Islet of Langerhans (tissue), 1 donor: ENCODE results near the gene LARGE1.

ENCODE experiments used
- FAIRE-seq: peaks from one replicate; lab custom pipeline; 2011; peaks lifted over from hg19 to GRCh38; lab: Jason Lieb, UNC

The LARGE1 gene

GRCh38 chr22:33519974-33520903 lies 400.0 kb downstream of the LARGE1 start:
- no peak for FAIRE-seq

- peak; percentile 73 for FAIRE-seq
Measured at GRCh38 chr22:33519071-33519973, 401.0 kb downstream of the LARGE1 start.

DNA sequence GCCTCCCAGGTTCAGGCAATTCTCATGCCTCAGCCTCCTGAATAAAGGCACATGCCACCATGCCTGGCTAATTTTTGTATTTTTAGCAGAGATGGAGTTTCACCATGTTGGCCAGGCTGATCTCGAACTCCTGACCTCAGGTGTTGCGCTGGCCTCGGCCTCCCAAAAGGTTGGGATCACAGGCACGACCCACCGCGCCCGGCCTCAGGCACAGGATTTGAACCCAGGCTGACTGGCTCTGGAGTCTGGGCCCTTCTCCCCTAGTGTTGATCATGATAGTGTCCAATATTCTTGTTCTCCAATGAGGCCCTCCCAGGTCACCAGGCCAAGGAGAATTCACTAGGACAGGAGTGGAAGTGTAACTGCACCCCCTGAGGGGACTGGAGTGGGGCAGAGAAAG lies 401.9 kb downstream of the LARGE1 start:
- no peak for FAIRE-seq

DNA sequence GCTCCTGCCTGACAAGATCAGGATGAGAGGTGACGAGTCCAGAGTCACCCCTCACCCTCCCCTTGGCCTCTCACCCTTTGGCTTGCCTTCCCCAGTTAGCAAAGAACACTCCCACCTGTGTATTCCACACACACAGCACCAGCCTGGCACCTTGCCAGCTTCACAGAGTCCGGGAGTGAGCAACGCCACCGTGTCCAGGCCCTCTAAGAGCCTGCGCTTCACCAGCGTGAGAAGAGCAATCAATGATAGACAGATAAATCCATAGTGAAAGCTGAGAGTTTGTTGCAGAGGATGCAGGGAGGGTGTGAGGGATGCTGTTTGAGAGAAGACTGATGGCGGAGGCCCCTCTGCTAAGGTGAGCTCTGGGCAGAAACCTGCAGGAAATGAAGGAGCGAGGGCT lies 404.5 kb downstream of the LARGE1 start:
- FAIRE-seq = no peak

GRCh38 chr22:33513388-33514338 lies 406.6 kb downstream of the LARGE1 start:
- FAIRE-seq = no peak

- no peak for FAIRE-seq
Measured at GRCh38 chr22:33512908-33513307, 407.4 kb downstream of the LARGE1 start.

- no peak for FAIRE-seq
Measured at GRCh38 chr22:33510429-33510904, 409.8 kb downstream of the LARGE1 start.

- no peak for FAIRE-seq
Measured at GRCh38 chr22:33504941-33505625, 415.2 kb downstream of the LARGE1 start.

- no peak for FAIRE-seq
Measured at GRCh38 chr22:33496112-33496511, 424.2 kb downstream of the LARGE1 start.

DNA sequence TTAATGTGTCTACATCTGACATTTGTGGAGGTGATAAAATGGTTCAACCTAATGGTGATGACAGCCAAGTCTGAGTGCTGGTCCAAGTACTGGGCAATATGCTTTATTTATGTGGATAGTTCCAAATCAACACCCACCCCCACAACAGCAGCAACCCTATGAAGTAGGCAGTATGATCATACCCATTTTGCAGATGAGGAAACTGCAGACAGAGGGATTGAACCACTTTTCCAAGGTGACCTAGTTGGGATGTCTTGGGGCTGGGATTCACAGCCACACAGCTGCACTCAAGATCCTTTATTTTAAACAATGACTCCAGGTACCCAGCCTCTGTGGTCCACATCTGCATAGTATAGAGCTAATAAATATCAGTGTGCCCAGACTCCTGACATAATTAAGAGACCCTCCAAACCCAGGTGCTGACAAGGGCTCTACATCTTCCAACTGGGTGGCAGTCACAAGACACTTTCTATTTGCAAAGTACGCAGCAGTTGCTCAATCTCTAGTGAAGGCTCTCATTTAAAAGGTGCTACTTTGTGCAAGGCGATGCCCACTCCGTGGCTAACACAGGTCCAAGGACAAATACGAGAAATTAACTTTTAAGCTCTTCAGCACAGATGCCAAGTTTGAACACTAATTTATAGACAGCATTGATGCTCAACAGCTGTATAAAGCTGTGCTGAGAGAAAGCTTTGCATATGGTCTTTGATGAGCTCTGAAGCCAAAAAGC lies 426.6 kb downstream of the LARGE1 start:
- no peak for FAIRE-seq

GRCh38 chr22:33492210-33492651 lies 428.0 kb downstream of the LARGE1 start:
- no peak for FAIRE-seq

GRCh38 chr22:33487041-33487716 lies 433.1 kb downstream of the LARGE1 start:
- no peak for FAIRE-seq

DNA sequence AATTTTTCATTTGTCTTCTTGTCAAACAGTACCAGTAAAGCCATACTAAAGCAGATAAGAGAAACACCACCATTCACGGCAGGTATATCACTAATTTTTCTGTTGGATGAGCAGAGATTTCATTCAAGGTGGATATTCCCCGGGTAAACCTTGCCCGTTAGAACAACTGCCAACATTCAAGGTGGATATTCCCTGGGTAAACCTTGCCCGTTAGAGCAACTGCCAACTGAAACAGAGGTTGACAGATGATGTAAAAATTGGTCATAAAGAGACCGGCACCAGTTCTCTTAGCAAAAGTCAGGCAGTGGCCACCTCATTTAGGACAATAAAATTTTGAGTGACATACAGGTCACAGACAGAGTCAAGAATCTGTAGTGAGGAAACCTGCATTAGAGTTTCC lies 438.7 kb downstream of the LARGE1 start:
- no peak for FAIRE-seq

DNA sequence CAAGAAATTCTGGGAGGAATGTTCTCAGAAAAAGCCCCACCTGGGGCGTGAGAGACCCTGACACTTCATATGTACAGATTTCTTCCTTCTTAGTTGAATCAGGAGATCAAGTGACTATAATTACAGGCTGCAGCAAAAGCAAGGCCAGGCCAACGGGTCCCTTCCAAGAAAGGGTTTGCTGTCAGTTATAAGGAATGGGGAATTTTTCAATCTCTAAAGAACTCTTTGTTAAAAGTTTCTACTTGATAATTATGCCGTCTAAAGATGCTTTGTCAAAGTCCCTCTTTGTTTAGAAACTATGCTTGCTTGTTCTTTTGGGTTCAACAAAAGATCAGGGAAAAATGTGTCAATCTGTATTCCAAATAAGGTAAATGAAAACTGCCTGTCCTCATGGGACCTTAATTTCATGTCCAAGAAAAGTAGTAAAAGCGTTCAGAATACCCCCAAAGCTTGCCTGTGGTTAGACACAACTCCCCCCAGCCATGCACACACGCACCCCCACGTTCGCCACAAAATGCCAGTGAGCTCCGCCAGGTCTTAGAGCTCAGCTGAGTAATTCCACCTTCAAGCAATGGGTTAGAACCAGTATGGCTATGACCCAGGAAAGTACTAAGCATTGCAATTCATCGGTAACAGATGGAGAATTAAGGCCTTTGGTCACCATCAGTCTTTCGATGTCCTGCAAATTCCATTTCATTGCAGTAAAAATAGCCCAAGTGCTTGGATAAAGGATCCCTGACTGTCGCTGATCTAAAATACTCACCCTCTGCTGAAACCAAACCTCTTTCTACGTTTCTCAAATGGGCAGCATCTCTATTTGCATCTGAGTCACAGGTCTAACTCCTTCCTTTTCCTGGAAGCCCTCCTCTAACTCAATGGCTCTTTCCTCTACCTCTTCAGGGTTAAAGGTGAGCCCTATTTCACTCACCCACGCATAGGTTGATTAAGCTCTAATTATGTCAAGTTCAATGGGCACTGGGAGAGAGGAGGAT lies 442.9 kb downstream of the LARGE1 start:
- FAIRE-seq = no peak

- FAIRE-seq = no peak
Measured at GRCh38 chr22:33476716-33477115, 443.6 kb downstream of the LARGE1 start.

- FAIRE-seq = no peak
Measured at GRCh38 chr22:33476206-33476605, 444.1 kb downstream of the LARGE1 start.

DNA sequence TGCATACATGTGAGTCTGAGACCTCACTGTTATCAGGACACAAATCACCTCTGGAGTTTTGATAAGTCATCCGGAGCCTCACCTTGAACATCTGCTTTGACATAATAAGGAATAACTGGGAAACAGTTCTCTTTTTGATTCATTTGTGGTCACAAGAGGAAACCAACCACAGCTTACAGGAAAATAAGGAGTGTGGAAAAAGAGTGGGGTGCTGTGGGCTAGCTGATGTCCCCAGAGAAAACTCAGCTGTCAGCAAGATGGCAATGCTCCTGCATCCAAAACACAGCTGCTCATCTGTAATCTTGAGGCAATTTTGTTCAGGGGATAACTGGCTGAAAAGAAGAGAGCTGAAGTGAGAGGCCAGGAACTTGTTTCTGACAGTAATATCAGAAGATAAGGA lies 445.7 kb downstream of the LARGE1 start:
- FAIRE-seq = no peak
